Spleen (tissue), 11 donors: ENCODE measurements around the gene FHIT. TPM values are rescaled to one million over a fixed set of nuclear protein-coding genes. Genes with fewer than 3 reads are reported as not detected.

Source experiments
- DNase-seq: peaks from one replicate; pipeline ENCODE4 v3.0.0-alpha.2; 2020
- H3K27ac ChIP-seq, 8 donors: fragments of 200-600 bp; sonication (generic) in 7 of 8; 1 replicate in 4 of 8; 2 replicates in 4 of 8; pipeline versions ENCODE4 v1.5.0 to v1.8.0; 2016 to 2021; ENCODE audit warnings: inconsistent platforms in 4 of 8, mild to moderate bottlenecking in 4 of 8, moderate library complexity in 1 of 8
- H3K27me3 ChIP-seq, 7 donors: fragments of 200-600 bp; sonication (generic) in 6 of 7; replicated peaks in 1 of 7; 1 replicate in 4 of 7; 2 replicates in 3 of 7; pipeline versions ENCODE4 v1.5.0 to v1.8.0; 2016 to 2021; ENCODE audit warnings: inconsistent platforms in 3 of 7, mild to moderate bottlenecking in 1 of 7
- H3K36me3 ChIP-seq, 6 donors: fragments of 200-600 bp; sonication (generic) in 5 of 6; 1 replicate in 4 of 6; 2 replicates in 2 of 6; pipeline versions ENCODE4 v1.5.0 to v1.8.0; 2016 to 2021; ENCODE audit warnings: inconsistent platforms in 2 of 6
- H3K4me1 ChIP-seq, 6 donors: fragments of 200-600 bp; sonication (generic) in 5 of 6; 1 replicate in 3 of 6; 2 replicates in 3 of 6; pipeline versions ENCODE4 v1.5.0 to v1.8.0; 2016 to 2021; ENCODE audit warnings: inconsistent platforms in 3 of 6
- H3K4me3 ChIP-seq, 8 donors: fragments of 200-600 bp; sonication (generic) in 7 of 8; 1 replicate in 4 of 8; 2 replicates in 4 of 8; pipeline versions ENCODE4 v1.5.0 to v1.8.0; 2016 to 2021; ENCODE audit warnings: inconsistent platforms in 4 of 8, mild to moderate bottlenecking in 4 of 8, moderate library complexity in 2 of 8
- H3K9me3 ChIP-seq, 8 donors: fragments of 200-600 bp; sonication (generic) in 7 of 8; 1 replicate in 4 of 8; 2 replicates in 4 of 8; pipeline versions ENCODE4 v1.5.0 to v1.8.0; 2016 to 2021; ENCODE audit warnings: inconsistent platforms in 4 of 8
- POLR2A ChIP-seq, 3 donors: fragments of 450-650 bp; IDR thresholded peaks; one replicate each; pipeline ENCODE4 v1.5.1; 2017; ENCODE audit warnings: antibody characterized with exemption in 3 of 3, mild to moderate bottlenecking in 1 of 3
- POLR2AphosphoS5 ChIP-seq, 3 donors: sonication (generic); formaldehyde crosslinking; IDR thresholded peaks; one replicate each; pipeline ENCODE4 v1.5.1; 2017; ENCODE audit warnings: antibody characterized with exemption in 3 of 3
- WGBS, 5 donors: extraction: QIAGEN DNeasy Blood & Tissue Kit in 3 of 5; methylation state at CpG; one replicate each; pipeline versions ENCODE4 v1.1.5 to v1.1.7; 2013 to 2018; 5-methylcytosine and 5-hydroxymethylcytosine counted together
- intact Hi-C: fragments of 100-400 bp; cut with DNase I; formaldehyde crosslinking; loops from one replicate; pipeline ENCODE4 v1.15.0; 2023; ENCODE audit warnings: low total_unique reads
- polyA plus RNA-seq, 3 donors: library from polyadenylated mRNA; stranded (reverse); fragments of 200-250 nt; gene quantifications; one replicate each; pipeline ENCODE4 v1.2.1, GENCODE V29; 2013
- total RNA-seq, 7 donors: library from RNA; depleted of rRNA in 3 of 7; stranded (reverse); fragments of >200 nt in 3 of 7; fragmentation: NEBNext Ultra II Directional in 4 of 7; extraction: Animal tissue kit (Norgen Biotek cat#: 25700) in 4 of 7; gene quantifications; one replicate each; pipeline versions ENCODE4 v1.1.0 to v1.2.1, GENCODE V29; 2016 to 2021
- TF ChIP-seq, protein P1 (sequence below), 11 experiments: fragments of 200-600 bp in 7 of 11; fragments of 450-650 bp in 4 of 11; sonication (generic) in 4 of 11; IDR thresholded peaks in 8 of 11; conservative IDR thresholded peaks in 3 of 11; 1 replicate in 7 of 11; 2 replicates in 4 of 11; pipeline versions ENCODE4 v1.4.0 to v1.8.0; 2016 to 2021; ENCODE audit warnings: antibody characterized with exemption in 11 of 11, inconsistent platforms in 4 of 11, mild to moderate bottlenecking in 1 of 11
- donor health status: healthy with polysubstance abuse.
- donor health status: DM: no; HTN: no; CAD: no; lungs with moderate emphysema.
- donor health status: DM: no; HTN: no; CAD: no.
- donor health status: Bipolar disorder and iron deficiency.
- donor health status: healthy.
- donor health status: DM: no; HTN: no; CAD: no.
- donor health status: DM: yes; HTN: yes; CAD: no.

Gene FHIT
- total and polyA plus RNA-seq, 10 donors = 4.1 to 23.1 (median 12.2) TPM

DNA sequence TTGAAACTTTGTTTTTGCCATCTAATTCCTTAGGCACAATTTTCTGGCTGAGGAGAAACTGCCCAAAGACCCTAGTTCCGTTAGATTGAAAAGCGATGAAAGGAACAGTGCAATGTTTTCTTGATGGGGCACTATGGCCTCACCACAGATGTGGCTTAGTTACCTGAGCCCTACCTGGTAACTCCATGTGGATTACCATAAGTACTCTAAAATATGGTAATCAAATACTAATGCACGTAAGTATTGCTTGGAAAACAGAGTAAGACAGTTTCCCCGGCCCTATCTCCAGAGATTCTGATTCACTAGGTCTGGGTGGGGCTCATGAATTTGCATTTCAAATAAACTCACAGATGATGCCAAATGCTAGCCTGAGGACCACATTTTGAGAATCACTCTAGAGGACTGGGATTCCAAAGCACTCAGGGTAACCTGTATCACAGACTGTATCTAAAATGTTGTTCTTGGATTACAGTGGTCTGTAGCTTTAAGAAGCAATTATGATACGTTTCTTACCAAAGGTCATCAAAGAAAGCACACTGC lies 806.3 kb downstream of the FHIT start:
- 70 to 89% (median 72%) methylated on average over 4 to 5 of the region's 5 CpGs for WGBS, 5 donors
- TF ChIP-seq, protein P1, sequence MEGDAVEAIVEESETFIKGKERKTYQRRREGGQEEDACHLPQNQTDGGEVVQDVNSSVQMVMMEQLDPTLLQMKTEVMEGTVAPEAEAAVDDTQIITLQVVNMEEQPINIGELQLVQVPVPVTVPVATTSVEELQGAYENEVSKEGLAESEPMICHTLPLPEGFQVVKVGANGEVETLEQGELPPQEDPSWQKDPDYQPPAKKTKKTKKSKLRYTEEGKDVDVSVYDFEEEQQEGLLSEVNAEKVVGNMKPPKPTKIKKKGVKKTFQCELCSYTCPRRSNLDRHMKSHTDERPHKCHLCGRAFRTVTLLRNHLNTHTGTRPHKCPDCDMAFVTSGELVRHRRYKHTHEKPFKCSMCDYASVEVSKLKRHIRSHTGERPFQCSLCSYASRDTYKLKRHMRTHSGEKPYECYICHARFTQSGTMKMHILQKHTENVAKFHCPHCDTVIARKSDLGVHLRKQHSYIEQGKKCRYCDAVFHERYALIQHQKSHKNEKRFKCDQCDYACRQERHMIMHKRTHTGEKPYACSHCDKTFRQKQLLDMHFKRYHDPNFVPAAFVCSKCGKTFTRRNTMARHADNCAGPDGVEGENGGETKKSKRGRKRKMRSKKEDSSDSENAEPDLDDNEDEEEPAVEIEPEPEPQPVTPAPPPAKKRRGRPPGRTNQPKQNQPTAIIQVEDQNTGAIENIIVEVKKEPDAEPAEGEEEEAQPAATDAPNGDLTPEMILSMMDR (IDR thresholded peaks at IDR 0.05 in 8 of 11, conservative IDR thresholded peaks at IDR 0.05 in 3 of 11) = no peak
- no peak for TF ChIP-seq POLR2AphosphoS5 (IDR thresholded peaks at IDR 0.05)
- TF ChIP-seq POLR2A (IDR thresholded peaks at IDR 0.05) = no peak
- Histone ChIP-seq H3K4me3 (no peak overlapping the region), H3K4me1 (no peaks in the 10 kb centered on the region), H3K27ac (no peak overlapping the region), H3K9me3 (no peaks in the 10 kb centered on the region), H3K27me3 (no peaks in the 10 kb centered on the region), H3K36me3 (no peaks in the 10 kb centered on the region)
- no peak for DNase-seq
- intact Hi-C loops = no loop called here

DNA sequence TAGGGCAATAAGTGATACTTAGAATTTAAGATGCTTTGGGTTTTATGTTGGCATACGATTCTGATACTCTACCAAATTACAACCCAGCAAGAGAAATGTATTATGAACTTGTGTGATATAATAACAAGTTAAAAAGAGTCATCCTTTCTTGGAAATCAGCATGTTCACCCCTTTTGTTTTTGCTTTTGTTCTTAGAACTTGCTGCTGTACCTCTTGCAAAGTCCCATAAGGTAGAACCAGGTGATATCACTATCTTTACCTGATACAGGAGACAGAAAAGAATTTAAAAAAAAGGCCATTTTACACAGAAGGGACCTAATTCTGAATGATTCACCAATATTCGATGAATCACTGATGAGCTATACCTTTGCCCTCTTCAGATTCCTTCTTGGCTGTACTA lies 810.4 kb downstream of the FHIT start:
- H3K4me3 ChIP-seq = no peak overlapping the region
- no peaks in the 10 kb centered on the region for H3K36me3 ChIP-seq
- WGBS, 5 donors = 83 to 98% (median 90%) methylated on average over 2 of the region's 2 CpGs
- intact Hi-C loops = no loop called here
- no peak overlapping the region for H3K27ac ChIP-seq
- TF ChIP-seq POLR2A (IDR thresholded peaks at IDR 0.05) (no peak), POLR2AphosphoS5 (IDR thresholded peaks at IDR 0.05) (no peak)
- TF ChIP-seq, protein P1 (IDR thresholded peaks at IDR 0.05 in 8 of 11, conservative IDR thresholded peaks at IDR 0.05 in 3 of 11) = no peak
- DNase-seq = no peak
- no peaks in the 10 kb centered on the region for H3K4me1 ChIP-seq
- H3K27me3 ChIP-seq = no peaks in the 10 kb centered on the region
- H3K9me3 ChIP-seq = no peaks in the 10 kb centered on the region

DNA sequence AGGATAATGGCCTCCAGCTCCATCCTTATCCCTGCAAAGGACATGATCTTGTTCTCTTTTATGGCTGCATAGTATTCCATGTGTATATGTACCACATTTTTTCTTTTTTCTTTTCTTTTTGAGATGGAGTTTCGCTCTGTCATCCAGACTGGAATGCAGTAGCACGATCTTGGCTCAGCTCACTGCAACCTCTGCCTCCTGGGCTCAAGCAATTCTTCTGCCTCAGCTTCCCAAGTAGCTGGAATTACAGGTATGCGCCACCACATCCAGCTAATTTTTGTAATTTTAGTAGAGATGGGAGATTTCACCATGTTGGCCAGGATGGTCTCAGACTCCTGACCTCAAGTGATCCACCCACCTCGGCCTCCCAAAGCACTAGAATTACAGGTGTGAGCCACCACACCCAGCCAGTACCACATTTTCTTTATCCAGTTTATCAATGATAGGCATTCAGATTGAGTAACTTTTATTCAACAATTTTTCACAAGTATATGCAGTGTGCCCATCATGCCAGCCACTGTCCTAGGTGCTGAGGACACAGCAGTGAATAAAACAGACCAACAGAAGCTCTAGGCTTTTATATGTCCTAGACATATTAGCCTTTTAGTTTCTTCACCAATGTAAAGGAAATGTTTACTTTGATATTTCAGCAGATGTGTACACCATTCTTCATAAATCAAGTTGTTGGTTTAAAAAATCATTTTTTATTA lies 815.2 kb downstream of the FHIT start:
- H3K36me3 ChIP-seq = no peaks in the 10 kb centered on the region
- H3K4me3 ChIP-seq = no peak overlapping the region
- H3K27ac ChIP-seq = no peak overlapping the region
- intact Hi-C loops = no loop called here
- H3K9me3 ChIP-seq = no peaks in the 10 kb centered on the region
- H3K27me3 ChIP-seq = no peaks in the 10 kb centered on the region
- TF ChIP-seq, protein P1 (IDR thresholded peaks at IDR 0.05 in 8 of 11, conservative IDR thresholded peaks at IDR 0.05 in 3 of 11) = no peak
- TF ChIP-seq POLR2AphosphoS5 (IDR thresholded peaks at IDR 0.05) = no peak
- TF ChIP-seq POLR2A (IDR thresholded peaks at IDR 0.05) = no peak
- no peaks in the 10 kb centered on the region for H3K4me1 ChIP-seq
- DNase-seq = no peak
- 87 to 100% (median 91%) methylated on average over 4 of the region's 4 CpGs for WGBS, 5 donors

DNA sequence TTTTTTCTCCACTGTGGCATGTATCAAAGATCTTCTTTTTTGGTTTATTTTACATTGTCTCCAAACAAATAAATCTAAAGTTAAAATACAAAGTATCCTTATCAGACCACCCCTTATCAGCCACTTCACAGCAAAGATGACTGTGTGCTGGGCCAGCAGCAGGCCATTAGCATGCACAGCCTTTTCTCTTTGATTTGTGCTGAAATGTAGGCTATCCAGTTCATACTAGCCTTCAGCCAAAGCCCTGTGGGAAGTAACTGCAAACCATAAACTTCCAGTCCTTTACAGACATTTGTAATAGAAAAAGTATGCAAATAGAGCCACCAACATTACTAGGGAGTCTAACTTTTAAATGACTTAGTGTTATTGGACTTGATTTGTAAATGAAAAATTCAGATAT lies 816.3 kb downstream of the FHIT start:
- no peaks in the 10 kb centered on the region for H3K36me3 ChIP-seq
- no peaks in the 10 kb centered on the region for H3K27me3 ChIP-seq
- no peak overlapping the region for H3K27ac ChIP-seq
- intact Hi-C loops = no loop called here
- no peaks in the 10 kb centered on the region for H3K9me3 ChIP-seq
- DNase-seq = no peak
- TF ChIP-seq POLR2A (IDR thresholded peaks at IDR 0.05) = no peak
- TF ChIP-seq POLR2AphosphoS5 (IDR thresholded peaks at IDR 0.05) = no peak
- TF ChIP-seq, protein P1 (IDR thresholded peaks at IDR 0.05 in 8 of 11, conservative IDR thresholded peaks at IDR 0.05 in 3 of 11) = no peak
- H3K4me3 ChIP-seq = no peak overlapping the region
- H3K4me1 ChIP-seq = no peaks in the 10 kb centered on the region
